Central memory CD4-positive, alpha-beta T cell (primary cell): Measurements from ENCODE around the gene SLC38A10.

Experiments
- DNase-seq: peaks from one replicate; pipeline ENCODE4 v3.0.0; 2022

Gene SLC38A10

GRCh38 chr17:81200695-81201580 is 94.2 kb downstream of the SLC38A10 start:
- no peak for DNase-seq

- DNase-seq, result no peak
Measured at GRCh38 chr17:81200201-81200600, 94.9 kb downstream of the SLC38A10 start.

GRCh38 chr17:81199482-81199830 is 95.7 kb downstream of the SLC38A10 start:
- no peak for DNase-seq

- DNase-seq, result no peak
Measured at GRCh38 chr17:81198826-81199481, 96.2 kb downstream of the SLC38A10 start.

- no peak for DNase-seq
Measured at GRCh38 chr17:81197831-81198490, 97.1 kb downstream of the SLC38A10 start.

GRCh38 chr17:81197409-81197795 is 97.7 kb downstream of the SLC38A10 start:
- DNase-seq, result no peak

- DNase-seq, result no peak
Measured at GRCh38 chr17:81196505-81197408, 98.3 kb downstream of the SLC38A10 start.

GRCh38 chr17:81195941-81196495 is 99.1 kb downstream of the SLC38A10 start:
- DNase-seq, result no peak
